IMR-90 (cell line): Measurements from ENCODE around the gene KRTAP4-16. TPM values are rescaled to one million over a fixed set of nuclear protein-coding genes. Genes with fewer than 3 reads are reported as not detected.

ENCODE experiments used
- ATAC-seq: fragments of 200-7000 bp; cut with Tn5 transposase; 2 replicates; pipeline ENCODE4 v1.9.1; 2020; ENCODE audit warnings: low read depth, mild to moderate bottlenecking, moderate library complexity
- BruUV-seq: library from RNA; stranded (reverse); fragments of 400-500 nt; replicated peaks from 2 replicates; lab custom pipeline; 2021; lab: Mats Ljungman, UMichigan
- CTCF ChIA-PET: fragments of 300-600 bp; formaldehyde crosslinking; extraction: SDS; loops from one replicate; lab custom pipeline; 2021; ENCODE audit warnings: antibody characterized with exemption; lab: Yijun Ruan, JAX
- POLR2A ChIA-PET: fragments of 300-600 bp; sonication (Branson Sonifier 250); formaldehyde crosslinking; loops from one replicate; lab custom pipeline; 2022; ENCODE audit warnings: antibody characterized with exemption; ENCODE audit not compliant: unreplicated experiment; lab: Charles Lee
- DNase-seq: peaks from one replicate; pipeline ENCODE4 v3.0.0; 2013
- H2AFZ ChIP-seq: replicated peaks from 2 replicates; pipeline ENCODE3; 2013; ENCODE audit warnings: low read length, mild to moderate bottlenecking; ENCODE audit not compliant: poor library complexity
- H2AK5ac ChIP-seq: 2 replicates; pipeline ENCODE4 v1.6.1; 2013; ENCODE audit warnings: low read depth, low read length, inconsistent platforms
- H2AK9ac ChIP-seq: replicated peaks from 2 replicates; pipeline ENCODE3; 2013; ENCODE audit warnings: mild to moderate bottlenecking, low read depth, low read length, moderate library complexity; ENCODE audit not compliant: poor library complexity
- H2BK120ac ChIP-seq: 2 replicates; pipeline ENCODE4 v1.6.1; 2013; ENCODE audit warnings: low read depth, low read length, inconsistent platforms
- H2BK15ac ChIP-seq: 3 replicates; pipeline ENCODE4 v1.6.1; 2013; ENCODE audit warnings: low read depth, low read length, inconsistent platforms
- H2BK20ac ChIP-seq: 2 replicates; pipeline ENCODE4 v1.6.1; 2013; ENCODE audit warnings: low read depth, mild to moderate bottlenecking, inconsistent platforms, low read length, moderate library complexity
- H2BK5ac ChIP-seq: 2 replicates; pipeline ENCODE4 v1.6.1; 2013; ENCODE audit warnings: mild to moderate bottlenecking, low read depth, low read length, inconsistent platforms; ENCODE audit not compliant: poor library complexity, severe bottlenecking
- H3K14ac ChIP-seq: replicated peaks from 2 replicates; pipeline ENCODE4 v1.6.1; 2013; ENCODE audit warnings: low read depth, low read length, inconsistent platforms
- H3K18ac ChIP-seq: 2 replicates; pipeline ENCODE4 v1.6.1; 2013; ENCODE audit warnings: low read depth, low read length, control low read depth
- H3K23ac ChIP-seq: 2 replicates; pipeline ENCODE4 v1.6.1; 2013; ENCODE audit warnings: low read depth, low read length, inconsistent platforms
- H3K27ac ChIP-seq: 2 replicates; pipeline ENCODE4 v1.5.1; 2013; ENCODE audit warnings: mild to moderate bottlenecking, control low read depth, low read length; ENCODE audit not compliant: insufficient read depth
- H3K27me3 ChIP-seq: 2 replicates; pipeline ENCODE4 v1.6.1; 2013; ENCODE audit warnings: low read length; ENCODE audit not compliant: control insufficient read depth, insufficient read depth
- H3K36me3 ChIP-seq: 2 replicates; pipeline ENCODE4 v1.6.1; 2013; ENCODE audit warnings: low read length, mixed read lengths; ENCODE audit not compliant: control insufficient read depth, insufficient read depth
- H3K4ac ChIP-seq: 2 replicates; pipeline ENCODE4 v1.6.1; 2013; ENCODE audit warnings: low read depth, low read length, inconsistent platforms
- H3K4me1 ChIP-seq: 2 replicates; pipeline ENCODE4 v1.6.1; 2013; ENCODE audit warnings: low read length, mixed read lengths; ENCODE audit not compliant: control insufficient read depth, insufficient read depth
- H3K4me2 ChIP-seq: 2 replicates; pipeline ENCODE4 v1.6.1; 2013; ENCODE audit warnings: low read depth, mild to moderate bottlenecking, control low read depth, low read length, moderate library complexity
- H3K4me3 ChIP-seq: 2 replicates; pipeline ENCODE4 v1.5.1; 2013; ENCODE audit warnings: low read depth, mild to moderate bottlenecking, control low read depth, low read length, moderate library complexity; ENCODE audit not compliant: insufficient read depth
- H3K56ac ChIP-seq: 2 replicates; pipeline ENCODE4 v1.6.1; 2013; ENCODE audit warnings: low read length, inconsistent platforms; ENCODE audit not compliant: insufficient read depth; ENCODE audit errors: extremely low read depth
- H3K79me1 ChIP-seq, 2 experiments: 2 replicates each; pipeline ENCODE4 v1.6.1; 2013; ENCODE audit warnings: low read length in 2 of 2, inconsistent platforms in 1 of 2, low read depth in 1 of 2
- H3K9ac ChIP-seq: 2 replicates; pipeline ENCODE4 v1.6.1; 2013; ENCODE audit warnings: low read depth, low read length, control low read depth
- H3K9me1 ChIP-seq: 2 replicates; pipeline ENCODE4 v1.6.1; 2013; ENCODE audit warnings: low read length, inconsistent platforms; ENCODE audit not compliant: insufficient read depth
- H3K9me3 ChIP-seq: 2 replicates; pipeline ENCODE4 v1.6.1; 2013; ENCODE audit warnings: low read length; ENCODE audit not compliant: control insufficient read depth, insufficient read depth
- H4K20me1 ChIP-seq: 2 replicates; pipeline ENCODE4 v1.6.1; 2013; ENCODE audit warnings: low read length, inconsistent platforms; ENCODE audit not compliant: insufficient read depth
- H4K5ac ChIP-seq: 2 replicates; pipeline ENCODE4 v1.6.1; 2013; ENCODE audit warnings: mild to moderate bottlenecking, low read depth, low read length, control low read depth
- H4K8ac ChIP-seq, 2 experiments: 2 replicates each; pipeline ENCODE4 v1.6.1; 2013; ENCODE audit warnings: low read depth in 2 of 2, low read length in 2 of 2, control low read depth in 1 of 2, inconsistent platforms in 1 of 2
- H4K91ac ChIP-seq: 2 replicates; pipeline ENCODE4 v1.6.1; 2013; ENCODE audit warnings: low read depth, low read length, inconsistent platforms; ENCODE audit not compliant: insufficient read depth
- CHD1 ChIP-seq: IDR thresholded peaks from 2 replicates; pipeline ENCODE4 v1.6.1; 2012; ENCODE audit warnings: low read depth, low read length, improper control_type of control experiment
- WGBS, 2 experiments: methylation state at CpG; one replicate each; pipeline versions ENCODE4 v1.1.5 to v1.1.7; 2013; ENCODE audit warnings: missing lambda C conversion rate in 2 of 2; ENCODE audit not compliant: insufficient read length in 1 of 2; ENCODE audit errors: extremely low coverage in 2 of 2; 5-methylcytosine and 5-hydroxymethylcytosine counted together
- dilution Hi-C: fragments of 300-500 bp; cut with HindIII; formaldehyde crosslinking; loops from one replicate; pipeline ENCODE4 v1.14.3; 2018; ENCODE audit warnings: low sequenced_read_pairs; ENCODE audit not compliant: unreplicated experiment
- in situ Hi-C: fragments of 300-500 bp; cut with MboI; formaldehyde crosslinking; loops from 3 replicates; pipeline ENCODE4 v1.14.3; 2019; ENCODE audit warnings: low sequenced_read_pairs, inconsistent platforms, mixed read lengths
- intact Hi-C: fragments of 100-400 bp; cut with micrococcal nuclease; formaldehyde crosslinking; loops from 2 replicates; pipeline ENCODE4 v1.10.0; 2022
- polyA plus RNA-seq, 3 experiments: library from polyadenylated mRNA; depleted of rRNA; stranded (reverse); fragments of >200 nt; gene quantifications; 2 replicates each; pipeline ENCODE4 v1.2.3, GENCODE V29; 2012; ENCODE audit warnings: low replicate concordance in 1 of 3
- total RNA-seq: library from RNA; depleted of rRNA; stranded (reverse); fragments of >200 nt; gene quantifications from 2 replicates; pipeline ENCODE4 v1.2.3, GENCODE V29; 2012

Gene KRTAP4-16
- total and polyA plus RNA-seq, 2 of the 4 experiments (the other 2 are of a cell fraction): not detected

- in situ Hi-C loops (no loop called here), dilution Hi-C loops (no loop called here), intact Hi-C loops (no loop called here)
- Histone ChIP-seq H3K9ac (no peak overlapping the region), H3K9me1 (no peaks in the 10 kb centered on the region), H3K27me3 (no peaks in the 10 kb centered on the region), H3K9me3 (peaks cover 2% of the 10 kb centered on the region; the same call in 1 of the 2 replicates), H2BK20ac (no peak overlapping the region), H3K4me1 (no peaks in the 10 kb centered on the region), H3K18ac (no peak overlapping the region), H3K23ac (no peak overlapping the region), H3K4ac (peak overlapping the region; percentile 31; the same call in 1 of the 2 replicates), H3K56ac (no peak overlapping the region; the same call in 1 of the 2 replicates), H3K4me2 (no peak overlapping the region), H4K91ac (peak overlapping the region; percentile 9; the same call in 1 of the 2 replicates), H3K27ac (no peak overlapping the region), H3K4me3 (no peak overlapping the region), H3K36me3 (no peaks in the 10 kb centered on the region), H2AFZ (no peak overlapping the region), H2AK5ac (peak overlapping the region; percentile 86), H4K5ac (no peak overlapping the region), H2BK15ac (peak overlapping the region; percentile 67; the same call in 1 of the 3 replicates), H2BK120ac (peak overlapping the region; percentile 43; the same call in 1 of the 2 replicates), H4K8ac (no peak overlapping the region), H4K20me1 (no peaks in the 10 kb centered on the region), H2BK5ac (no peak overlapping the region), H3K14ac (no peak overlapping the region), H2AK9ac (no peak overlapping the region), H3K79me1 (no peaks in the 10 kb centered on the region)
- POLR2A ChIA-PET: no interaction called here
- BruUV-seq: no TSS peak
- no peak for TF ChIP-seq CHD1
- DNase-seq (no peak), ATAC-seq (no peak)
- WGBS, 2 experiments: no CpG with 5 or more reads among the region's 2 CpGs
- CTCF ChIA-PET: no interaction called here
These were observed 19.7 kb upstream of the KRTAP4-16 start for GRCh38 chr17:41121742-41122141.
